SU-DHL-6 (cell line): ENCODE results near the gene FCHSD1.

Experiments used
- H2AFZ ChIP-seq: fragments of 200-600 bp; sonication (generic); 2 replicates; pipeline ENCODE4 v1.6.1; 2014; ENCODE audit warnings: low read depth, mild to moderate bottlenecking, moderate library complexity, mixed read lengths, antibody characterized with exemption, low read length; ENCODE audit not compliant: severe bottlenecking
- H3F3A ChIP-seq: fragments of 200-600 bp; shearing (Covaris generic); 2 replicates; pipeline ENCODE4 v1.6.0; 2016; ENCODE audit warnings: antibody characterized with exemption, mild to moderate bottlenecking; ENCODE audit not compliant: insufficient read depth
- H3K27ac ChIP-seq: fragments of 200-600 bp; sonication (generic); 2 replicates; pipeline ENCODE4 v1.5.1; 2016; ENCODE audit warnings: low read depth, mild to moderate bottlenecking, low read length, moderate library complexity, mixed read lengths
- H3K27me3 ChIP-seq: fragments of 200-600 bp; sonication (generic), shearing (Covaris generic); 2 replicates; pipeline ENCODE4 v1.6.0; 2014; ENCODE audit warnings: mild to moderate bottlenecking, low read length
- H3K36me3 ChIP-seq: fragments of 200-600 bp; sonication (generic); 2 replicates; pipeline ENCODE4 v1.6.1; 2014; ENCODE audit warnings: mild to moderate bottlenecking, low read length, mixed read lengths
- H3K4me2 ChIP-seq: fragments of 300-600, 200-600 bp; shearing (Covaris generic), sonication (generic); 2 replicates; pipeline ENCODE4 v1.6.0; 2014; ENCODE audit warnings: low read length, low read depth, mild to moderate bottlenecking; ENCODE audit not compliant: poor library complexity, severe bottlenecking
- H3K4me3 ChIP-seq: fragments of 200-600 bp; sonication (generic); 2 replicates; pipeline ENCODE4 v1.5.1; 2014; ENCODE audit warnings: antibody characterized with exemption, low read length, mild to moderate bottlenecking, mixed read lengths; ENCODE audit not compliant: insufficient read depth, poor library complexity, severe bottlenecking
- H3K79me2 ChIP-seq: fragments of 200-600 bp; sonication (generic); 2 replicates; pipeline ENCODE4 v1.6.1; 2014; ENCODE audit warnings: mild to moderate bottlenecking, low read length, moderate library complexity; ENCODE audit not compliant: insufficient read depth
- H3K9ac ChIP-seq: fragments of 200-600 bp; sonication (generic); 2 replicates; pipeline ENCODE4 v1.7.0; 2014; ENCODE audit warnings: mild to moderate bottlenecking, low read length
- H3K9me2 ChIP-seq: fragments of 200-600 bp; sonication (generic); replicated peaks from 2 replicates; pipeline ENCODE4 v1.6.1; 2014; ENCODE audit warnings: low read length; ENCODE audit not compliant: insufficient read depth
- H3K9me3 ChIP-seq: fragments of 200-600 bp; sonication (generic); 2 replicates; pipeline ENCODE4 v1.6.1; 2014; ENCODE audit warnings: low read length, mixed read lengths; ENCODE audit not compliant: insufficient read depth
- H4K20me1 ChIP-seq: fragments of 200-600 bp; sonication (generic); 2 replicates; pipeline ENCODE4 v1.6.1; 2014; ENCODE audit warnings: low read depth, mild to moderate bottlenecking, antibody characterized with exemption, low read length, moderate library complexity, mixed read lengths
- CTCF ChIP-seq: fragments of 200-600 bp; sonication (generic); IDR thresholded peaks from one replicate; pipeline ENCODE4 v1.5.1; 2017; ENCODE audit warnings: antibody characterized with exemption, mild to moderate bottlenecking, low read length, moderate library complexity; ENCODE audit not compliant: insufficient read depth, poor library complexity, severe bottlenecking
- EZH2phosphoT487 ChIP-seq: fragments of 200-600 bp; sonication (generic), shearing (Covaris generic); conservative IDR thresholded peaks from 2 replicates; pipeline ENCODE4 v1.6.1; 2018; ENCODE audit warnings: mild to moderate bottlenecking, antibody characterized with exemption, low read length, moderate library complexity, mixed read lengths

Gene FCHSD1

GRCh38 chr5:141649056-141649688 lies 2.0 kb downstream of the FCHSD1 start:
- no peaks in the 10 kb centered on the region for H3K79me2 ChIP-seq
- H3K9me2 ChIP-seq = no peaks in the 10 kb centered on the region
- no peak overlapping the region for H2AFZ ChIP-seq
- no peak overlapping the region for H3K27ac ChIP-seq
- no peak overlapping the region for H3K4me3 ChIP-seq
- no peak overlapping the region for H3K9ac ChIP-seq
- TF ChIP-seq EZH2phosphoT487 (no peak), CTCF (no peak)
- no peaks in the 10 kb centered on the region for H3K36me3 ChIP-seq
- peaks cover 11% of the 10 kb centered on the region; the same call in 1 of the 2 replicates for H3F3A ChIP-seq
- no peak overlapping the region for H3K4me2 ChIP-seq
- H3K9me3 ChIP-seq = no peaks in the 10 kb centered on the region
- H4K20me1 ChIP-seq = no peaks in the 10 kb centered on the region
- H3K27me3 ChIP-seq = no peaks in the 10 kb centered on the region

GRCh38 chr5:141647851-141648250 lies 3.4 kb downstream of the FCHSD1 start:
- Histone ChIP-seq H3K4me3 (no peak overlapping the region), H4K20me1 (no peaks in the 10 kb centered on the region), H3F3A (peaks cover 11% of the 10 kb centered on the region; the same call in 1 of the 2 replicates), H3K36me3 (no peaks in the 10 kb centered on the region), H3K27ac (no peak overlapping the region), H3K9me2 (no peaks in the 10 kb centered on the region), H3K9me3 (no peaks in the 10 kb centered on the region), H3K27me3 (no peaks in the 10 kb centered on the region), H3K79me2 (no peaks in the 10 kb centered on the region), H3K9ac (no peak overlapping the region), H3K4me2 (no peak overlapping the region), H2AFZ (no peak overlapping the region)
- TF ChIP-seq EZH2phosphoT487 = no peak
- no peak for TF ChIP-seq CTCF

GRCh38 chr5:141647242-141647641 lies 4.0 kb downstream of the FCHSD1 start:
- H3K79me2 ChIP-seq = no peaks in the 10 kb centered on the region
- H3K27ac ChIP-seq = no peak overlapping the region
- no peak overlapping the region for H3K9ac ChIP-seq
- no peak overlapping the region for H3K4me3 ChIP-seq
- no peak overlapping the region for H3K4me2 ChIP-seq
- no peaks in the 10 kb centered on the region for H3K9me2 ChIP-seq
- no peaks in the 10 kb centered on the region for H3K27me3 ChIP-seq
- H3F3A ChIP-seq = peaks cover 12% of the 10 kb centered on the region; the same call in 1 of the 2 replicates
- H4K20me1 ChIP-seq = no peaks in the 10 kb centered on the region
- no peaks in the 10 kb centered on the region for H3K9me3 ChIP-seq
- TF ChIP-seq EZH2phosphoT487 (no peak), CTCF (no peak)
- no peak overlapping the region for H2AFZ ChIP-seq
- no peaks in the 10 kb centered on the region for H3K36me3 ChIP-seq
